GM12878 (cell line): ENCODE measurements around the gene ILKAP. TPM values are rescaled to one million over a fixed set of nuclear protein-coding genes. Genes with fewer than 3 reads are reported as not detected.

Experiments
- BCL3 ChIP-seq: IDR thresholded peaks from 2 replicates; pipeline ENCODE4 v1.6.1; 2011; ENCODE audit warnings: borderline replicate concordance, low read depth, mild to moderate bottlenecking, moderate library complexity, low read length; ENCODE audit not compliant: insufficient read depth, poor library complexity, severe bottlenecking
- MTA2 ChIP-seq: fragments of 450-650 bp; IDR thresholded peaks from 2 replicates; pipeline ENCODE4 v1.6.1; 2016; ENCODE audit warnings: low read depth, mild to moderate bottlenecking, moderate library complexity
- MYB ChIP-seq: fragments of 150-350 bp; IDR thresholded peaks from 2 replicates; pipeline ENCODE4 v1.6.1; 2014; ENCODE audit warnings: mild to moderate bottlenecking, low read depth, low read length, borderline replicate concordance
- NBN ChIP-seq: fragments of 450-650 bp; IDR thresholded peaks from 2 replicates; pipeline ENCODE4 v1.6.1; 2016
- NFYB ChIP-seq: IDR thresholded peaks from 2 replicates; pipeline ENCODE4 v1.6.1; 2011; ENCODE audit warnings: low read depth, mild to moderate bottlenecking, low read length, improper control_type of control experiment, moderate library complexity; ENCODE audit not compliant: insufficient read depth
- NR2C1 ChIP-seq: fragments of 450-650 bp; IDR thresholded peaks from 2 replicates; pipeline ENCODE4 v1.6.1; 2017; ENCODE audit warnings: antibody characterized with exemption, mild to moderate bottlenecking, moderate library complexity
- RCOR1 ChIP-seq: conservative IDR thresholded peaks from 2 replicates; pipeline ENCODE4 v1.6.1; 2012; ENCODE audit warnings: low read depth, low read length, improper control_type of control experiment
- YY1 ChIP-seq: IDR thresholded peaks from 2 replicates; pipeline ENCODE4 v1.6.1; 2011; ENCODE audit warnings: low read depth, mild to moderate bottlenecking, low read length
- polyA plus RNA-seq, 11 experiments: library from polyadenylated mRNA; depleted of rRNA in 4 of 11; unstranded in 6 of 11; stranded (reverse) in 5 of 11; fragments of >200 nt; fragmentation: Nextera tagmentation in 4 of 11; fragmentation: Illumina TruSeq in 1 of 11; extraction: Ambion mirVana in 4 of 11; extraction: Trizol in 1 of 11; gene quantifications; 1 replicate in 1 of 11; 2 replicates in 10 of 11; pipeline versions ENCODE4 v1.2.1 to v1.2.3, GENCODE V29; 2011 to 2016; ENCODE audit warnings: inconsistent platforms in 2 of 11, missing spikeins in 2 of 11, low read depth in 1 of 11
- total RNA-seq, 4 experiments: library from RNA; depleted of rRNA in 3 of 4; stranded (reverse); fragments of >200 nt in 3 of 4; fragmentation: Illumina TruSeq in 1 of 4; extraction: Trizol in 1 of 4; gene quantifications; 2 replicates each; pipeline versions ENCODE4 v1.2.1 to v1.2.3, GENCODE V29; 2013 to 2021
- TF ChIP-seq, protein P1 (sequence below): fragments of 450-650 bp; IDR thresholded peaks from 2 replicates; pipeline ENCODE4 v1.6.1; 2017; ENCODE audit warnings: mild to moderate bottlenecking
- TF ChIP-seq, protein P2 (sequence below): fragments of 450-650 bp; IDR thresholded peaks from 2 replicates; pipeline ENCODE4 v1.6.1; 2018; ENCODE audit warnings: borderline replicate concordance, mild to moderate bottlenecking; ENCODE audit not compliant: partially characterized antibody
- TF ChIP-seq, protein P3 (sequence below), 3 experiments: IDR thresholded peaks in 2 of 3; conservative IDR thresholded peaks in 1 of 3; 2 replicates each; pipeline ENCODE4 v1.5.1; 2011; ENCODE audit warnings: low read depth in 3 of 3, low read length in 3 of 3, mild to moderate bottlenecking in 3 of 3, control low read depth in 2 of 3, moderate library complexity in 2 of 3, inconsistent platforms in 1 of 3, mixed read lengths in 1 of 3; ENCODE audit not compliant: control insufficient read depth in 2 of 3, insufficient read depth in 1 of 3; ENCODE audit errors: extremely low read depth in 1 of 3

The ILKAP gene
- total and polyA plus RNA-seq, 10 of the 15 experiments (the other 5 are each of a cell fraction or from before 2014, with no cell fraction given): 4.2 to 65.3 (median 37.3) TPM

GRCh38 chr2:238225121-238225520 is 21.6 kb upstream of the ILKAP start (continued):
- TF ChIP-seq, protein P1, sequence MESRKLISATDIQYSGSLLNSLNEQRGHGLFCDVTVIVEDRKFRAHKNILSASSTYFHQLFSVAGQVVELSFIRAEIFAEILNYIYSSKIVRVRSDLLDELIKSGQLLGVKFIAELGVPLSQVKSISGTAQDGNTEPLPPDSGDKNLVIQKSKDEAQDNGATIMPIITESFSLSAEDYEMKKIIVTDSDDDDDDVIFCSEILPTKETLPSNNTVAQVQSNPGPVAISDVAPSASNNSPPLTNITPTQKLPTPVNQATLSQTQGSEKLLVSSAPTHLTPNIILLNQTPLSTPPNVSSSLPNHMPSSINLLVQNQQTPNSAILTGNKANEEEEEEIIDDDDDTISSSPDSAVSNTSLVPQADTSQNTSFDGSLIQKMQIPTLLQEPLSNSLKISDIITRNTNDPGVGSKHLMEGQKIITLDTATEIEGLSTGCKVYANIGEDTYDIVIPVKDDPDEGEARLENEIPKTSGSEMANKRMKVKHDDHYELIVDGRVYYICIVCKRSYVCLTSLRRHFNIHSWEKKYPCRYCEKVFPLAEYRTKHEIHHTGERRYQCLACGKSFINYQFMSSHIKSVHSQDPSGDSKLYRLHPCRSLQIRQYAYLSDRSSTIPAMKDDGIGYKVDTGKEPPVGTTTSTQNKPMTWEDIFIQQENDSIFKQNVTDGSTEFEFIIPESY: no peak
- TF ChIP-seq, protein P2, sequence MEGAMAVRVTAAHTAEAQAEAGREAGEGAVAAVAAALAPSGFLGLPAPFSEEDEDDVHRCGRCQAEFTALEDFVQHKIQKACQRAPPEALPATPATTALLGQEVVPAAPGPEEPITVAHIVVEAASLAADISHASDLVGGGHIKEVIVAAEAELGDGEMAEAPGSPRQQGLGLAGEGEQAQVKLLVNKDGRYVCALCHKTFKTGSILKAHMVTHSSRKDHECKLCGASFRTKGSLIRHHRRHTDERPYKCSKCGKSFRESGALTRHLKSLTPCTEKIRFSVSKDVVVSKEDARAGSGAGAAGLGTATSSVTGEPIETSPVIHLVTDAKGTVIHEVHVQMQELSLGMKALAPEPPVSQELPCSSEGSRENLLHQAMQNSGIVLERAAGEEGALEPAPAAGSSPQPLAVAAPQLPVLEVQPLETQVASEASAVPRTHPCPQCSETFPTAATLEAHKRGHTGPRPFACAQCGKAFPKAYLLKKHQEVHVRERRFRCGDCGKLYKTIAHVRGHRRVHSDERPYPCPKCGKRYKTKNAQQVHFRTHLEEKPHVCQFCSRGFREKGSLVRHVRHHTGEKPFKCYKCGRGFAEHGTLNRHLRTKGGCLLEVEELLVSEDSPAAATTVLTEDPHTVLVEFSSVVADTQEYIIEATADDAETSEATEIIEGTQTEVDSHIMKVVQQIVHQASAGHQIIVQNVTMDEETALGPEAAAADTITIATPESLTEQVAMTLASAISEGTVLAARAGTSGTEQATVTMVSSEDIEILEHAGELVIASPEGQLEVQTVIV: no peak
- TF ChIP-seq, protein P3, sequence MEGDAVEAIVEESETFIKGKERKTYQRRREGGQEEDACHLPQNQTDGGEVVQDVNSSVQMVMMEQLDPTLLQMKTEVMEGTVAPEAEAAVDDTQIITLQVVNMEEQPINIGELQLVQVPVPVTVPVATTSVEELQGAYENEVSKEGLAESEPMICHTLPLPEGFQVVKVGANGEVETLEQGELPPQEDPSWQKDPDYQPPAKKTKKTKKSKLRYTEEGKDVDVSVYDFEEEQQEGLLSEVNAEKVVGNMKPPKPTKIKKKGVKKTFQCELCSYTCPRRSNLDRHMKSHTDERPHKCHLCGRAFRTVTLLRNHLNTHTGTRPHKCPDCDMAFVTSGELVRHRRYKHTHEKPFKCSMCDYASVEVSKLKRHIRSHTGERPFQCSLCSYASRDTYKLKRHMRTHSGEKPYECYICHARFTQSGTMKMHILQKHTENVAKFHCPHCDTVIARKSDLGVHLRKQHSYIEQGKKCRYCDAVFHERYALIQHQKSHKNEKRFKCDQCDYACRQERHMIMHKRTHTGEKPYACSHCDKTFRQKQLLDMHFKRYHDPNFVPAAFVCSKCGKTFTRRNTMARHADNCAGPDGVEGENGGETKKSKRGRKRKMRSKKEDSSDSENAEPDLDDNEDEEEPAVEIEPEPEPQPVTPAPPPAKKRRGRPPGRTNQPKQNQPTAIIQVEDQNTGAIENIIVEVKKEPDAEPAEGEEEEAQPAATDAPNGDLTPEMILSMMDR (IDR thresholded peaks at IDR 0.05 in 2 of 3, conservative IDR thresholded peaks at IDR 0.05 in 1 of 3; ENCODE audit: control insufficient read depth in 2 of 3, extremely low read depth in 1 of 3, insufficient read depth in 1 of 3, low read depth in 3 of 3, low read length in 3 of 3): no peak
- no peak for TF ChIP-seq NBN
- no peak for TF ChIP-seq RCOR1
- TF ChIP-seq NFYB: no peak
- no peak for TF ChIP-seq YY1
- no peak for TF ChIP-seq BCL3
- TF ChIP-seq MTA2: no peak
- TF ChIP-seq NR2C1: no peak
- no peak for TF ChIP-seq MYB
